PC-3 (cell line): Measurements from ENCODE around the gene ALCAM. TPM values are rescaled to one million over a fixed set of nuclear protein-coding genes. Genes with fewer than 3 reads are reported as not detected.
A peak's percentile ranks its signal among the peaks of the same experiment; 100 is the strongest.

ENCODE experiments used
- ATAC-seq: fragments of 200-7000 bp; cut with Tn5 transposase; 2 replicates; pipeline ENCODE4 v1.9.1; 2020; ENCODE audit warnings: mild to moderate bottlenecking, moderate library complexity
- BruUV-seq: library from RNA; stranded (reverse); fragments of 400-500 nt; replicated peaks from 2 replicates; lab custom pipeline; 2021; lab: Mats Ljungman, UMichigan
- CTCF ChIA-PET: fragments of 300-600 bp; sonication (Branson Sonifier 250); formaldehyde crosslinking; loops from one replicate; lab custom pipeline; 2022; ENCODE audit warnings: antibody characterized with exemption; lab: Charles Lee
- POLR2A ChIA-PET: fragments of 300-600 bp; sonication (Branson Sonifier 250); formaldehyde crosslinking; loops from one replicate; lab custom pipeline; 2022; ENCODE audit warnings: antibody characterized with exemption; ENCODE audit not compliant: unreplicated experiment; lab: Charles Lee
- DNase-seq: peaks from one replicate; pipeline ENCODE4 v3.0.0-alpha.2; 2015
- H2AFZ ChIP-seq: fragments of 300-600 bp; sonication (generic); 2 replicates; pipeline ENCODE4 v1.6.0; 2016; ENCODE audit warnings: antibody characterized with exemption, low read length
- H3F3A ChIP-seq: fragments of 300-600 bp; sonication (generic); one replicate; pipeline ENCODE4 v1.6.0; 2017; ENCODE audit warnings: antibody characterized with exemption, low read length, control low read depth, mild to moderate bottlenecking; ENCODE audit not compliant: unreplicated experiment
- H3K27ac ChIP-seq: fragments of 300-600 bp; sonication (generic); 2 replicates; pipeline ENCODE4 v1.5.1; 2016; ENCODE audit warnings: mild to moderate bottlenecking, low read length
- H3K27me3 ChIP-seq: fragments of 300-600 bp; sonication (generic); 2 replicates; pipeline ENCODE4 v1.6.1; 2016; ENCODE audit warnings: low read length, mixed read lengths
- H3K36me3 ChIP-seq: fragments of 300-600 bp; sonication (generic); 2 replicates; pipeline ENCODE4 v1.6.1; 2016; ENCODE audit warnings: low read depth, mixed run types, low read length, mixed read lengths
- H3K4me1 ChIP-seq: fragments of 300-600 bp; sonication (generic); 2 replicates; pipeline ENCODE4 v1.5.1; 2016; ENCODE audit warnings: low read length; ENCODE audit not compliant: insufficient read depth
- H3K4me2 ChIP-seq: fragments of 300-600 bp; sonication (generic); 2 replicates; pipeline ENCODE4 v1.6.0; 2016; ENCODE audit warnings: low read length
- H3K4me3 ChIP-seq: fragments of 300-600 bp; sonication (generic); 2 replicates; pipeline ENCODE4 v1.5.1; 2016; ENCODE audit warnings: mild to moderate bottlenecking, low read length, mixed read lengths
- H3K79me2 ChIP-seq: fragments of 300-600 bp; sonication (generic); 2 replicates; pipeline ENCODE4 v1.6.1; 2017; ENCODE audit warnings: low read length, mixed read lengths
- H3K9ac ChIP-seq: fragments of 300-600 bp; sonication (generic); 2 replicates; pipeline ENCODE4 v1.6.0; 2016; ENCODE audit warnings: mild to moderate bottlenecking, low read length
- H3K9me2 ChIP-seq: fragments of 300-600 bp; sonication (generic); replicated peaks from 2 replicates; pipeline ENCODE4 v1.6.1; 2016; ENCODE audit warnings: mixed run types, low read length, mixed read lengths
- H3K9me3 ChIP-seq: fragments of 300-600 bp; sonication (generic); 2 replicates; pipeline ENCODE4 v1.6.1; 2016; ENCODE audit warnings: low read length, mixed read lengths
- H4K20me1 ChIP-seq: fragments of 300-600 bp; sonication (generic); 2 replicates; pipeline ENCODE4 v1.6.1; 2016; ENCODE audit warnings: low read length, mixed read lengths
- EZH2 ChIP-seq: fragments of 300-600 bp; sonication (generic); IDR thresholded peaks from one replicate; pipeline ENCODE4 v1.6.1; 2017; ENCODE audit warnings: antibody characterized with exemption, mild to moderate bottlenecking, low read length; ENCODE audit not compliant: unreplicated experiment
- EZH2phosphoT487 ChIP-seq: fragments of 300-600 bp; sonication (generic); IDR thresholded peaks from 2 replicates; pipeline ENCODE4 v1.6.1; 2018; ENCODE audit warnings: mild to moderate bottlenecking, antibody characterized with exemption, low read length, borderline replicate concordance
- intact Hi-C: fragments of 100-400 bp; cut with micrococcal nuclease; formaldehyde crosslinking; loops from 2 replicates; pipeline ENCODE4 v1.9.0; 2023
- total RNA-seq: library from RNA; depleted of rRNA; stranded (reverse); fragments of >200 nt; gene quantifications from 2 replicates; pipeline ENCODE4 v1.2.3, GENCODE V29; 2014
- TF ChIP-seq, protein P1 (sequence below): fragments of 300-600 bp; sonication (generic); conservative IDR thresholded peaks from 2 replicates; pipeline ENCODE4 v1.5.1; 2017; ENCODE audit warnings: antibody characterized with exemption, low read depth, mild to moderate bottlenecking, low read length

ALCAM gene
- total RNA-seq, 1 experiment from 2014 or later, result 169 TPM

DNA sequence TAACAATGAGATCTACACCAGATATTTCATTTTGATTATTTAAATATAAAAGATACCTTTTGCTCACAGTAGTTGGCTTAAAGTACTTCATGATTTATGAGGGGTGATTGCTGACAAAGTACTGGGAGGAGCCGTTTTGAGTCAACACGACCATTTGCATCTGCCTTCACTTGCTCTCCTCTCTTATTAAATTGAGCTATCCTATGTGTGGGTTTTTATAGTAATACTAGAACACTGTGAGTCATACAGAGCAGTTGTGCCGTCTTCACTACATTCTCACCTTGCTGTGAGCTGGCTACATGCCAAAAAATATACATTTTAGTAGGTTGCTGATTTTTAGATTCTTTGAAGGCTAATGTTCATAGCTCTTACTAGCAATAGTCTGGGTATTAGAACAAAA lies 161.2 kb downstream of the ALCAM start:
- H3F3A ChIP-seq, result no peaks in the 10 kb centered on the region
- intact Hi-C loops, result loop anchor here (5.0 to 10.0 kb wide), 2 partner anchors 337 to 1589 kb away; partner anchors contain the start of gene CBLB
- H3K4me2 ChIP-seq, result peak overlapping the region; percentile 50
- no peak overlapping the region for H3K4me3 ChIP-seq
- no peaks in the 10 kb centered on the region for H3K27me3 ChIP-seq
- POLR2A ChIA-PET, result interaction anchor here (0.5 to 0.9 kb wide), 4 partner anchors 12 to 284 kb away, joined by 4 to 7 read pairs (median 4); no protein-coding TSS in a partner anchor
- no peaks in the 10 kb centered on the region for H3K9me3 ChIP-seq
- H3K9ac ChIP-seq, result 0 out of 2 replicates have a peak overlapping the region, but pooled peaks have one; percentile 15
- ATAC-seq (peak; percentile 66), DNase-seq (peak; percentile 85)
- no peaks in the 10 kb centered on the region for H3K9me2 ChIP-seq
- CTCF ChIA-PET, result no interaction called here
- peak overlapping the region; percentile 72 for H3K27ac ChIP-seq
- peaks cover 62% of the 10 kb centered on the region for H3K4me1 ChIP-seq
- H4K20me1 ChIP-seq, result no peaks in the 10 kb centered on the region; the same call in 1 of the 2 replicates
- H2AFZ ChIP-seq, result no peak overlapping the region
- BruUV-seq, result no TSS peak
- TF ChIP-seq EZH2, result no peak
- TF ChIP-seq, protein P1, sequence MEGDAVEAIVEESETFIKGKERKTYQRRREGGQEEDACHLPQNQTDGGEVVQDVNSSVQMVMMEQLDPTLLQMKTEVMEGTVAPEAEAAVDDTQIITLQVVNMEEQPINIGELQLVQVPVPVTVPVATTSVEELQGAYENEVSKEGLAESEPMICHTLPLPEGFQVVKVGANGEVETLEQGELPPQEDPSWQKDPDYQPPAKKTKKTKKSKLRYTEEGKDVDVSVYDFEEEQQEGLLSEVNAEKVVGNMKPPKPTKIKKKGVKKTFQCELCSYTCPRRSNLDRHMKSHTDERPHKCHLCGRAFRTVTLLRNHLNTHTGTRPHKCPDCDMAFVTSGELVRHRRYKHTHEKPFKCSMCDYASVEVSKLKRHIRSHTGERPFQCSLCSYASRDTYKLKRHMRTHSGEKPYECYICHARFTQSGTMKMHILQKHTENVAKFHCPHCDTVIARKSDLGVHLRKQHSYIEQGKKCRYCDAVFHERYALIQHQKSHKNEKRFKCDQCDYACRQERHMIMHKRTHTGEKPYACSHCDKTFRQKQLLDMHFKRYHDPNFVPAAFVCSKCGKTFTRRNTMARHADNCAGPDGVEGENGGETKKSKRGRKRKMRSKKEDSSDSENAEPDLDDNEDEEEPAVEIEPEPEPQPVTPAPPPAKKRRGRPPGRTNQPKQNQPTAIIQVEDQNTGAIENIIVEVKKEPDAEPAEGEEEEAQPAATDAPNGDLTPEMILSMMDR, result no peak
- TF ChIP-seq EZH2phosphoT487, result no peak
- H3K36me3 ChIP-seq, result peaks cover 34% of the 10 kb centered on the region
- peaks cover 60% of the 10 kb centered on the region for H3K79me2 ChIP-seq

DNA sequence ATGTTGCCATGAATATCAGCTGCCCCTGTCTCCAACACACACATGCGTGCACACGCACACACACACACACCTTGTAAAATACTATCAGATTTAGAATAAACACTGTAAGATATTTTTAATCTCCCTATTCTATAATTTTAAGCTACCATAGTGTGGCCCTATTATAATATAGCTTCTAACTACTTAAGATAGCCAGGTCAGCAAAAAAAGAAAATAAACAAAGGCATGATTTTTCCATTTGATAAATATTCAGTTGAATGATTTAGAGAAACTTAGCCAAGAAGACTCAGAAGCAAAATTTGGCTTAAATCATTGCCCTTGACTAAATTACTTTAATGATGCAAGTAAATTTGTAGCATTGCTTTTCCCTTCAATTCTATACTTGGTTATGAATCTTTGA lies 162.2 kb downstream of the ALCAM start:
- Histone ChIP-seq H3F3A (no peaks in the 10 kb centered on the region), H3K4me1 (peaks cover 59% of the 10 kb centered on the region), H4K20me1 (no peaks in the 10 kb centered on the region; the same call in 1 of the 2 replicates), H3K79me2 (peaks cover 53% of the 10 kb centered on the region), H2AFZ (no peak overlapping the region), H3K9me2 (no peaks in the 10 kb centered on the region), H3K4me3 (no peak overlapping the region), H3K9ac (no peak overlapping the region), H3K27me3 (no peaks in the 10 kb centered on the region), H3K4me2 (peak overlapping the region; percentile 21), H3K36me3 (peaks cover 34% of the 10 kb centered on the region), H3K27ac (peak overlapping the region; percentile 38), H3K9me3 (no peaks in the 10 kb centered on the region)
- intact Hi-C loops, result loop anchor here (5.0 to 10.0 kb wide), 2 partner anchors 336 to 1588 kb away; partner anchors contain the start of gene CBLB
- no peak for TF ChIP-seq EZH2phosphoT487
- no peak for DNase-seq
- POLR2A ChIA-PET, result no interaction called here
- CTCF ChIA-PET, result no interaction called here
- ATAC-seq, result no peak
- no TSS peak for BruUV-seq

DNA sequence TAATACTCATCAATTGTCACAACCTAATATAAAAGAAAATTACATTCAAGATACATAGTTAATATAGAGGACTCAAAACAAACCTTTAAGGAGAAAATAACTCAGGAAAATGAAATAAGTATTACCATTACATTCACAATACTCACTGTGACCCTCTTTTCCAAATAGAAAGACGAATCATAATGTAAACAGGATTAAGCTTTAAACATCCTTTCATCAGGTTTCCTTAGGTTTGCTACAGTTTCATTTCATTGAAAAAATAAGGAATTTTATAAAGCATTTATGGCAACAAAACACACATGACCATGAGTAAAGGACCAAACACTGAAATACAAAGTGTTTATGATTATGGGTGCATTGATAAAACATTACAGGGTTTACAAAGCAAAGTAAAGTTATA lies 162.7 kb downstream of the ALCAM start:
- Histone ChIP-seq H3K9me2 (no peaks in the 10 kb centered on the region), H3F3A (no peaks in the 10 kb centered on the region), H3K4me2 (peak overlapping the region; percentile 21), H3K27me3 (no peaks in the 10 kb centered on the region), H4K20me1 (no peaks in the 10 kb centered on the region; the same call in 1 of the 2 replicates), H3K9me3 (no peaks in the 10 kb centered on the region), H3K36me3 (peaks cover 34% of the 10 kb centered on the region), H3K4me1 (peaks cover 56% of the 10 kb centered on the region), H3K79me2 (peaks cover 48% of the 10 kb centered on the region), H3K9ac (no peak overlapping the region), H3K27ac (peak overlapping the region; percentile 38), H2AFZ (no peak overlapping the region), H3K4me3 (no peak overlapping the region)
- BruUV-seq, result no TSS peak
- ATAC-seq, result peak; percentile 49
- no peak for TF ChIP-seq EZH2
- TF ChIP-seq, protein P1, result no peak
- intact Hi-C loops, result loop anchor here (5.0 to 10.0 kb wide), 2 partner anchors 335 to 1588 kb away; partner anchors contain the start of gene CBLB
- ChIA-PET CTCF (no interaction called here), POLR2A (interaction anchor here (0.6 kb wide), 1 partner anchor 155 kb away, joined by 6 read pairs; no protein-coding TSS in a partner anchor)
- DNase-seq, result peak; percentile 56
